HUES48 (cell line): Measurements from ENCODE around the gene DOK1.
A peak's percentile ranks its signal among the peaks of the same experiment; 100 is the strongest.

ENCODE experiments used
- H3K27ac ChIP-seq: one replicate; pipeline ENCODE4 v1.7.0; 2013; ENCODE audit warnings: low read depth, low read length, inconsistent platforms
- H3K27me3 ChIP-seq: 2 replicates; pipeline ENCODE4 v1.6.1; 2013; ENCODE audit warnings: mild to moderate bottlenecking, low read length; ENCODE audit not compliant: control insufficient read depth, insufficient read depth
- H3K36me3 ChIP-seq: 2 replicates; pipeline ENCODE4 v1.6.1; 2013; ENCODE audit warnings: low read length; ENCODE audit not compliant: control insufficient read depth, insufficient read depth
- H3K4me1 ChIP-seq: 2 replicates; pipeline ENCODE4 v1.6.1; 2013; ENCODE audit warnings: mild to moderate bottlenecking, low read length; ENCODE audit not compliant: control insufficient read depth, insufficient read depth
- H3K4me3 ChIP-seq: 2 replicates; pipeline ENCODE4 v1.5.1; 2013; ENCODE audit warnings: mild to moderate bottlenecking, low read depth, low read length
- H3K9ac ChIP-seq: 2 replicates; pipeline ENCODE4 v1.6.1; 2013; ENCODE audit warnings: mild to moderate bottlenecking, low read depth, low read length, moderate library complexity
- H3K9me3 ChIP-seq: 2 replicates; pipeline ENCODE4 v1.6.1; 2013; ENCODE audit warnings: low read length; ENCODE audit not compliant: control insufficient read depth, insufficient read depth

Gene DOK1

DNA sequence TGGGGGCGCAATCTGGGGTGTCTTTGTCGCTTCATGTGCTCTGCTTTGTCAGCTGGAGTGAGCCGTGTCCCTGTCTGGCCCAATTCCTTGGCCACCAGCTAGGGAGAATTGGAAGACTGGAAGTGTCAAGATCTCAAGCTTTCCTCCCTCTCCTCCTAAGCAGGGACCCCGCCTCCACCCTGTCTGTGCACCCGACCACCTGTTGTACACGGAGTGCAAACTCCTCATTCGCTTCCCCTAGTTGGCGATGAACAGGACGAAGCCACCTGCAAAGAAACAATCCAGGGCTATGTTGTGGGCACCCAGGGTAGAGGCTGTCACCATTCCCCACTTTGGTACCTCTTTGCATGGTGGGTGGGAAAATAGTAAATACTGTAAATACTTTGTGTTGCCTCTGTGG lies 26.8 kb upstream of the DOK1 start:
- H3K36me3 ChIP-seq = peaks cover 35% of the 10 kb centered on the region
- peaks cover 5% of the 10 kb centered on the region; the same call in 1 of the 2 replicates for H3K27me3 ChIP-seq
- no peaks in the 10 kb centered on the region for H3K9me3 ChIP-seq
- peaks cover 7% of the 10 kb centered on the region for H3K4me1 ChIP-seq
- H3K9ac ChIP-seq = no peak overlapping the region
- no peak overlapping the region for H3K4me3 ChIP-seq
- no peak overlapping the region for H3K27ac ChIP-seq

DNA sequence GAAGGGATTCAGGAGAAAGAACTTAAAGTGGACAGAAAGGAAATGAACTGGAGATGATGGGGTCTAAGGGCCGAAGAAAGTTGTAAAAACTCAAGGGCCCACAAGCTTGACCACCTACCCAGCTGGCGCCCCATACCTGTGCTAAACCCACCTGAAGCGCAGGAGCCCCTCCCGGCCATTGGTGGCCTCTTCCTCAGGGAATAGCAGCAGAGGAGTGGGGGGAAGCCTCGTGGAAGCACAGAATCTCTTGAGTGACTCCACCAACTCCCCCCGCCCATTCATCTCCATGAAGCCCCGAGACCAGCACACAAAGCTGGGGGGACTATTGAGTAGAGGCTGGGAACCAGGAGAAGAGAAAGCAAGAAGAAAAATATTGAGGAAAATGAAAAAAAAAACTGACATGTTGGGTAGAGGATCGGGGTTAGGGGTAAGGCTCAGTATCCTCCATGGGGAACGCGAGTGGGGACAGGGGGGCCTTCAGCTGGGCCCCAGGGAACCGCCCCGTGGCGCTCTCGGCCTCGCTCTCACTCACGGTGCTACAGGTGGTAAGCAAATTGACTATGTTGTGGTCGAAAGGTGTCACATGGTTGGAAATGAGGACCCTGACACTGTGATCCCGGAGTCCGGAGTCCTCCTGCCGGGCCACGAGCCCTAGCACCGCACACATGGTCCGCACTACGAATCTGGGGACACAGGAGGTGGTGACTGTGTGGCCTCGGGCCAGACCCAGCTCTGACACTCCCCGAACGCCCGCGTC lies 25.7 kb upstream of the DOK1 start:
- H3K4me1 ChIP-seq = peaks cover 7% of the 10 kb centered on the region
- peak overlapping the region; percentile 96 for H3K9ac ChIP-seq
- peak overlapping the region; percentile 97 for H3K4me3 ChIP-seq
- H3K36me3 ChIP-seq = peaks cover 45% of the 10 kb centered on the region
- H3K9me3 ChIP-seq = no peaks in the 10 kb centered on the region
- H3K27ac ChIP-seq = peak overlapping the region; percentile 86
- no peaks in the 10 kb centered on the region for H3K27me3 ChIP-seq

DNA sequence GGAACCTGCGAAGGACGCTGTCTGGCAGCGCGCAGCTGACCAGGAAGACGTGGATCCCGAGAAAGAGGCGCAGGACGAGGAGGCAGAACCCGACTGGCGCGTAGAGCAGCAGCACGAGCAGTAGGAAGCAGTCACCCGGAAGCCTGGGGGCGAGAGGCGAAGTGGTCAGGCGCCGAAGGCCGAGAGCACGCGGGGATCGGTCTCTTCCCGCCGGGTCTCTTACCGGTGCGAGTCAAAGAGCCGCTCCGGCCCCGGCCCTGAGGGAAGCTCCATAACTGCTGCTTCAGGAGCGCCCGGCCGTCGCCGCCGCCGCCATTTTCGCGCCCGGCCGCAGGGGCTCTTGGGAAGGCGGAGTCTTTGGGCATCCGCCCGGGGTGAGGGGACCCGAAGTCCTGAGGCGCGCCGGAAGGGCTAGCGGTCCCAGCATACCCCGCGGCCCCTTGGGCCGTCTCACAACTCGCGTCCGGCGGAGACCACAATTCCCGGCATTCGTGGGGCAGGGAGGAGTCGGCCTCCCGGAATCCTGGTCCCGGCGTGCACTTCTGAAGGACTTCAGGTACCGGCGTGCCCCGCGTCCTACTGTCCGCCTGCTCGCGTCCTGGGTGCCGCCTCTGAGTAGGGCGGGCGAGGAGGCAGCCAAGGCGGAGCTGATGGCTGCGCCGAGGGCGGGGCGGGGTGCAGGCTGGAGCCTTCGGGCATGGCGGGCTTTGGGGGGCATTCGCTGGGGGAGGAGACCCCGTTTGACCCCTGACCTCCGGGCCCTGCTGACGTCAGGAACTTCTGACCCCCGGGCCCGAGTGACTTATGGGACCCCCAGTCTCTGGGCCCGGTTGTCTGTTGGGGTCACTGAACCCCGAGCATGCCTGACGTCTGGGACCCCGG lies 24.9 kb upstream of the DOK1 start, which contains the start of the genes AUP1 and HTRA2:
AUP1 (minus strand) TSS at position 350 of the 882 bp plus-strand sequence; CDS start at position 273, 77 bp downstream.
HTRA2 (plus strand) TSS at position 577 of the 882 bp plus-strand sequence; CDS start at position 651, 74 bp downstream.
- peak within 1 kb of the TSS; percentile 86 for H3K27ac ChIP-seq
- no peaks in the 10 kb centered on the region for H3K9me3 ChIP-seq
- peak within 1 kb of the TSS; percentile 96 for H3K9ac ChIP-seq
- peak within 1 kb of the TSS; percentile 97 for H3K4me3 ChIP-seq
- peaks cover 7% of the 10 kb centered on the region for H3K4me1 ChIP-seq
- peaks cover 52% of the 10 kb centered on the region for H3K36me3 ChIP-seq
- H3K27me3 ChIP-seq = no peaks in the 10 kb centered on the region

GRCh38 chr2:74530239-74531187 lies 24.0 kb upstream of the DOK1 start:
- Histone ChIP-seq H3K9me3 (no peaks in the 10 kb centered on the region), H3K4me1 (peaks cover 7% of the 10 kb centered on the region), H3K9ac (peak overlapping the region; percentile 58), H3K36me3 (peaks cover 52% of the 10 kb centered on the region), H3K27ac (peak overlapping the region; percentile 66), H3K27me3 (no peaks in the 10 kb centered on the region), H3K4me3 (peak overlapping the region; percentile 97)

GRCh38 chr2:74531666-74532065 lies 22.9 kb upstream of the DOK1 start:
- H3K27ac ChIP-seq = no peak overlapping the region
- no peaks in the 10 kb centered on the region for H3K9me3 ChIP-seq
- H3K4me3 ChIP-seq = no peak overlapping the region
- H3K36me3 ChIP-seq = peaks cover 40% of the 10 kb centered on the region
- H3K9ac ChIP-seq = no peak overlapping the region
- no peaks in the 10 kb centered on the region for H3K27me3 ChIP-seq
- H3K4me1 ChIP-seq = peaks cover 7% of the 10 kb centered on the region

- Histone ChIP-seq H3K4me1 (peaks cover 7% of the 10 kb centered on the region), H3K9ac (no peak overlapping the region), H3K27ac (no peak overlapping the region), H3K4me3 (no peak overlapping the region), H3K27me3 (no peaks in the 10 kb centered on the region), H3K36me3 (peaks cover 35% of the 10 kb centered on the region), H3K9me3 (no peaks in the 10 kb centered on the region)
Measured at GRCh38 chr2:74532222-74532621, 22.3 kb upstream of the DOK1 start.

- no peaks in the 10 kb centered on the region for H3K9me3 ChIP-seq
- H3K27me3 ChIP-seq = no peaks in the 10 kb centered on the region
- H3K36me3 ChIP-seq = peaks cover 23% of the 10 kb centered on the region
- H3K4me3 ChIP-seq = no peak overlapping the region
- H3K27ac ChIP-seq = no peak overlapping the region
- peaks cover 4% of the 10 kb centered on the region; the same call in 1 of the 2 replicates for H3K4me1 ChIP-seq
- no peak overlapping the region for H3K9ac ChIP-seq
Measured at GRCh38 chr2:74533464-74533863, 21.1 kb upstream of the DOK1 start.

DNA sequence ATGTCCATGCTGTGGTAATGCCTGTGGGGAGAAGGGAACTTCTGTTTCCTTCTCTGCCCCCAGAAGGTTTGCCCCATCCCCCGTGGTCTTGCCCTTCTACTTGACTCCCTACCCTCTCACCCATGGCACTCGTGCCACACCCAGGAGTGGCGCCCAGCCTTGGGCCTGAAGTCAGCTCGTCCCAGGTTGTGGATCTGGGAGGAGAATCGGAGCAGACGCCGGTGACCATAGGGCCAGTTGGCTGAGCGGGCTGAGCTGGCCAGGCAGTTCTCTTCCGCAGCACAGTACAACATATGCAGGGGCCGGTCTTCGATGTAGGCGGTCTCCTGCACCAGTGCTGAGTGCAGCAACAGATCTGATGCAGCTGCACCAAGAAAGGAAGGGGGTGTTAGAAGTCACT lies 20.1 kb upstream of the DOK1 start:
- H3K27me3 ChIP-seq = no peaks in the 10 kb centered on the region
- H3K9ac ChIP-seq = no peak overlapping the region
- H3K4me1 ChIP-seq = peaks cover 3% of the 10 kb centered on the region; the same call in 1 of the 2 replicates
- peaks cover 23% of the 10 kb centered on the region for H3K36me3 ChIP-seq
- no peak overlapping the region for H3K4me3 ChIP-seq
- H3K27ac ChIP-seq = no peak overlapping the region
- H3K9me3 ChIP-seq = no peaks in the 10 kb centered on the region

DNA sequence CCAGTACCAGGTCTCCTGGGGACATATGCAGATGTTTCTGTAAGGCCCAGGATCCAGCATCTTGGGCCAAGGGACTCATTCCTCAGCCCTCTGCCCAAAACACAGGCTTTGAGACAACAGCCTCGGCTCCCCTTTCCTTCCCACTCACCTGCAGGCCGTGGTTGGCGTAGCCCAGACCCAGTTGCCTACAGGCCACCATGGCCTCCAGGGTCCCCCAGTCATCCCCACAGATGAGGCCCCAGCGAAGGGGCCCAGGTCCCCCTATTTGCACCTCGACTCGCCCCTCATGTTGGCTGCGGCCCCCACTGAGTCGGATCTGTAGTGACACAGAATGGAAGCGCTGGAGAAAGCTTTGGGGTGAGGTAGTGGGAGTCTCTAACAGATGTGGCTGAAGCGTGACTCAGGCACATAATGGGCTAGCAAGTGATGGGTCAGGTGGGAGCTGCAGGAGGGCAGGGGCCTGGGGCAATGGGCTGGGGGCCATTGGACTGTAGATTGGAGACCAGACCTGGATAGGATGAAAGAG lies 19.0 kb upstream of the DOK1 start:
- H3K9me3 ChIP-seq = no peaks in the 10 kb centered on the region
- H3K4me1 ChIP-seq = peaks cover 3% of the 10 kb centered on the region; the same call in 1 of the 2 replicates
- H3K9ac ChIP-seq = no peak overlapping the region

More for the DNA sequence above, 19.0 kb upstream of the DOK1 start:
- Histone ChIP-seq H3K27ac (no peak overlapping the region), H3K27me3 (no peaks in the 10 kb centered on the region), H3K4me3 (no peak overlapping the region), H3K36me3 (peaks cover 23% of the 10 kb centered on the region)
